Lower leg skin (tissue), 3 donors: ENCODE results near the gene CD101.

ENCODE experiments used
- CTCF ChIP-seq, 3 donors: fragments of 450-650 bp; IDR thresholded peaks; one replicate each; pipeline ENCODE4 v1.5.1; 2016; ENCODE audit warnings: antibody characterized with exemption in 3 of 3, mild to moderate bottlenecking in 3 of 3, moderate library complexity in 2 of 3
- POLR2A ChIP-seq, 2 donors: fragments of 450-650 bp; IDR thresholded peaks; one replicate each; pipeline ENCODE4 v1.6.1; 2016 to 2017; ENCODE audit warnings: antibody characterized with exemption in 2 of 2, mild to moderate bottlenecking in 1 of 2, moderate library complexity in 1 of 2

- no peak for TF ChIP-seq POLR2A (IDR thresholded peaks at IDR 0.05)
- TF ChIP-seq CTCF (IDR thresholded peaks at IDR 0.05), result no peak
Measured at GRCh38 chr1:117060441-117061317, 59.1 kb downstream of the CD101 start.
